Caco-2 (cell line): Measurements from ENCODE around the gene WDR72. TPM values are rescaled to one million over a fixed set of nuclear protein-coding genes. Genes with fewer than 3 reads are reported as not detected.

Source experiments
- BruUV-seq: library from RNA; stranded (reverse); fragments of 400-500 nt; replicated peaks from 2 replicates; lab custom pipeline; 2021; lab: Mats Ljungman, UMichigan
- CTCF ChIA-PET: fragments of 300-600 bp; sonication (Branson Sonifier 250); formaldehyde crosslinking; loops from one replicate; lab custom pipeline; 2022; ENCODE audit warnings: antibody characterized with exemption; lab: Charles Lee
- POLR2A ChIA-PET: fragments of 300-600 bp; sonication (Branson Sonifier 250); formaldehyde crosslinking; loops from one replicate; lab custom pipeline; 2022; ENCODE audit warnings: antibody characterized with exemption; lab: Charles Lee
- DNase-seq, 2 experiments: peaks; one replicate each; pipeline versions ENCODE4 v3.0.0 to v3.0.0-alpha.2; 2020 to 2022
- H3K27me3 ChIP-seq: replicated peaks from 2 replicates; pipeline ENCODE4 v1.6.0; 2011; ENCODE audit warnings: low read length; ENCODE audit not compliant: control insufficient read depth, insufficient read depth
- H3K36me3 ChIP-seq: 2 replicates; pipeline ENCODE4 v1.5.1; 2011; ENCODE audit warnings: low read length; ENCODE audit not compliant: control insufficient read depth, insufficient read depth
- H3K4me1 ChIP-seq: fragments of 250-450 bp; sonication (Bioruptor Pico); 2 replicates; pipeline ENCODE4 v1.5.1; 2020; ENCODE audit warnings: mild to moderate bottlenecking
- H3K4me3 ChIP-seq: 2 replicates; pipeline ENCODE4 v1.5.1; 2011; ENCODE audit warnings: low read depth, mild to moderate bottlenecking, control low read depth, low read length
- H3K9me3 ChIP-seq: fragments of 250-450 bp; sonication (Bioruptor Pico); 2 replicates; pipeline ENCODE4 v1.5.1; 2020; ENCODE audit warnings: mild to moderate bottlenecking, moderate library complexity
- H3K27ac Mint-ChIP-seq: one replicate; pipeline ENCODE4 v1.8.0; 2022; ENCODE audit warnings: mixed read lengths; ENCODE audit not compliant: unreplicated experiment
- H3K27me3 Mint-ChIP-seq: one replicate; pipeline ENCODE4 v1.8.0; 2022; ENCODE audit warnings: mixed read lengths; ENCODE audit not compliant: insufficient read depth, unreplicated experiment
- H3K36me3 Mint-ChIP-seq: one replicate; pipeline ENCODE4 v1.8.0; 2022; ENCODE audit warnings: mild to moderate bottlenecking, mixed read lengths; ENCODE audit not compliant: insufficient read depth, unreplicated experiment
- H3K4me1 Mint-ChIP-seq: one replicate; pipeline ENCODE4 v1.8.0; 2022; ENCODE audit warnings: low read depth, mixed read lengths; ENCODE audit not compliant: unreplicated experiment
- H3K4me3 Mint-ChIP-seq: one replicate; pipeline ENCODE4 v1.8.0; 2022; ENCODE audit warnings: mild to moderate bottlenecking, moderate library complexity, mixed read lengths; ENCODE audit not compliant: unreplicated experiment
- H3K9me3 Mint-ChIP-seq: one replicate; pipeline ENCODE4 v1.8.0; 2022; ENCODE audit warnings: mixed read lengths; ENCODE audit not compliant: unreplicated experiment
- CTCF ChIP-seq, 2 experiments: fragments of 200-600 bp in 1 of 2; IDR thresholded peaks; 1 replicate in 1 of 2; 2 replicates in 1 of 2; pipeline versions ENCODE4 v1.5.1 to v1.8.0; 2011 to 2022; ENCODE audit warnings: antibody characterized with exemption in 1 of 2, control low read depth in 1 of 2, inconsistent platforms in 1 of 2, low read depth in 1 of 2, low read length in 1 of 2, mild to moderate bottlenecking in 1 of 2, moderate library complexity in 1 of 2; ENCODE audit not compliant: insufficient read depth in 1 of 2, severe bottlenecking in 1 of 2, unreplicated experiment in 1 of 2
- intact Hi-C: fragments of 100-400 bp; cut with micrococcal nuclease; formaldehyde crosslinking; loops from one replicate; pipeline ENCODE4 v1.10.0; 2022; ENCODE audit not compliant: unreplicated experiment
- total RNA-seq: library from RNA; stranded (reverse); gene quantifications from 2 replicates; pipeline ENCODE4 v1.2.3, GENCODE V29; 2022

The WDR72 gene
- total RNA-seq, 1 experiment from 2014 or later, result 11.2 TPM

GRCh38 chr15:53469422-53469821 lies 290.0 kb downstream of the WDR72 start:
- no peak for TF ChIP-seq CTCF (IDR thresholded peaks at IDR 0.05; ENCODE audit: insufficient read depth in 1 of 2, low read depth in 1 of 2, low read length in 1 of 2, severe bottlenecking in 1 of 2, unreplicated experiment in 1 of 2)
- H3K36me3 Mint-ChIP-seq, result no peaks in the 10 kb centered on the region
- no peaks in the 10 kb centered on the region for H3K9me3 ChIP-seq
- H3K4me1 Mint-ChIP-seq, result no peaks in the 10 kb centered on the region
- no peak overlapping the region for H3K4me3 Mint-ChIP-seq
- ChIA-PET CTCF (no interaction called here), POLR2A (no interaction called here)
- intact Hi-C loops, result no loop called here
- DNase-seq, result no peak
- H3K27me3 Mint-ChIP-seq, result peaks cover 2% of the 10 kb centered on the region
- H3K4me1 ChIP-seq, result no peaks in the 10 kb centered on the region
- H3K9me3 Mint-ChIP-seq, result no peaks in the 10 kb centered on the region
- no peaks in the 10 kb centered on the region for H3K36me3 ChIP-seq
- no peak overlapping the region for H3K27ac Mint-ChIP-seq
- no peaks in the 10 kb centered on the region; the same call in 1 of the 2 replicates for H3K27me3 ChIP-seq
- BruUV-seq, result no TSS peak
- H3K4me3 ChIP-seq, result no peak overlapping the region

Other genes with a start within 250 kb of the WDR72 start
- 2.9 and 3.2 TPM in 2 replicates for gene UNC13C, start 218.8 kb upstream of the WDR72 start, total RNA-seq